Measurements from ENCODE around the gene KCNRG. TPM values are rescaled to one million over a fixed set of nuclear protein-coding genes. Genes with fewer than 3 reads are reported as not detected.
A peak's percentile ranks its signal among the peaks of the same experiment; 100 is the strongest.

KCNRG gene
- total and polyA plus RNA-seq, 8 donors: 0.37 to 5.0 (median 1.2) TPM; not detected in 3

DNA sequence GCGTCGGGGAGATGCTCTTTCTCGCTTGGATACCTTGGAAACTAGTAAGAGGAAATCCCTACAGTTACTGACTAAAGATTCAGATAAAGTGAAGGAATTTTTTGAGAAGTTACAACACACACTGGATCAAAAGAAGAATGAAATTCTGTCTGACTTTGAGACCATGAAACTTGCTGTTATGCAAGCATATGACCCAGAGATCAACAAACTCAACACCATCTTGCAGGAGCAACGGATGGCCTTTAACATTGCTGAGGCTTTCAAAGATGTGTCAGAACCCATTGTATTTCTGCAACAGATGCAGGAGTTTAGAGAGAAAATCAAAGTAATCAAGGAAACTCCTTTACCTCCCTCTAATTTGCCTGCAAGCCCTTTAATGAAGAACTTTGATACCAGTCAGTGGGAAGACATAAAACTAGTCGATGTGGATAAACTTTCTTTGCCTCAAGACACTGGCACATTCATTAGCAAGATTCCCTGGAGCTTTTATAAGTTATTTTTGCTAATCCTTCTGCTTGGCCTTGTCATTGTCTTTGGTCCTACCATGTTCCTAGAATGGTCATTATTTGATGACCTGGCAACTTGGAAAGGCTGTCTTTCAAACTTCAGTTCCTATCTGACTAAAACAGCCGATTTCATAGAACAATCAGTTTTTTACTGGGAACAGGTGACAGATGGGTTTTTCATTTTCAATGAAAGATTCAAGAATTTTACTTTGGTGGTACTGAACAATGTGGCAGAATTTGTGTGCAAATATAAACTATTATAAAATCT, 2.7 kb upstream of the KCNRG start:
- TF ChIP-seq, protein P1, sequence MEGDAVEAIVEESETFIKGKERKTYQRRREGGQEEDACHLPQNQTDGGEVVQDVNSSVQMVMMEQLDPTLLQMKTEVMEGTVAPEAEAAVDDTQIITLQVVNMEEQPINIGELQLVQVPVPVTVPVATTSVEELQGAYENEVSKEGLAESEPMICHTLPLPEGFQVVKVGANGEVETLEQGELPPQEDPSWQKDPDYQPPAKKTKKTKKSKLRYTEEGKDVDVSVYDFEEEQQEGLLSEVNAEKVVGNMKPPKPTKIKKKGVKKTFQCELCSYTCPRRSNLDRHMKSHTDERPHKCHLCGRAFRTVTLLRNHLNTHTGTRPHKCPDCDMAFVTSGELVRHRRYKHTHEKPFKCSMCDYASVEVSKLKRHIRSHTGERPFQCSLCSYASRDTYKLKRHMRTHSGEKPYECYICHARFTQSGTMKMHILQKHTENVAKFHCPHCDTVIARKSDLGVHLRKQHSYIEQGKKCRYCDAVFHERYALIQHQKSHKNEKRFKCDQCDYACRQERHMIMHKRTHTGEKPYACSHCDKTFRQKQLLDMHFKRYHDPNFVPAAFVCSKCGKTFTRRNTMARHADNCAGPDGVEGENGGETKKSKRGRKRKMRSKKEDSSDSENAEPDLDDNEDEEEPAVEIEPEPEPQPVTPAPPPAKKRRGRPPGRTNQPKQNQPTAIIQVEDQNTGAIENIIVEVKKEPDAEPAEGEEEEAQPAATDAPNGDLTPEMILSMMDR (IDR thresholded peaks at IDR 0.05): no peak
- TF ChIP-seq EP300 (IDR thresholded peaks at IDR 0.05) (no peak), POLR2A (IDR thresholded peaks at IDR 0.05) (no peak), POLR2AphosphoS5 (IDR thresholded peaks at IDR 0.05) (no peak)
- H3K4me3 ChIP-seq: no peak overlapping the region
- intact Hi-C loops (cut with DNase I; ENCODE audit: low total_unique reads): no loop called here

DNA sequence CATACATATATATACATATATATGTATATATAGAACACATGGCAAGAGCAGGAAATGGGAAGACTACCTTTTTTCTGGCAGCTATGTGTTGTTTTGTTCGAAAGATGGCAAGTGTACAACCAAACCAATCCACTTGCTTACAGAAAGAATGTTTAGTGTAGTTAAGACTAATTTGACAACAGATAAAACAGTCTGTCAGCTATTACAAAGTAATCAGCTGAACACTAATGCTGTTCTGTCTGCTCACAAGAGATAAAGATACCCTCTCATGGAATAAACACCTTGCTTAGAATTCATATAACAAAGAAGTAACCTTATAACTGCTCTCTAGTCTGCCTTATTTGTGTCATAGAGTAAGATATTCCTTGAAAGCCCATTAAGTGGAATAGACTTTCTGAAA, 858 bp upstream of the KCNRG start:
- H3K27ac ChIP-seq: no peak overlapping the region
- DNase-seq: no peak
- H3K9me3 ChIP-seq: no peaks in the 10 kb centered on the region
- 84 to 95% (median 93%) methylated on average over 1 of the region's 1 CpG for WGBS, 5 donors
- no peaks in the 10 kb centered on the region for H3K27me3 ChIP-seq
- TF ChIP-seq POLR2A (IDR thresholded peaks at IDR 0.05) (no peak), POLR2AphosphoS5 (IDR thresholded peaks at IDR 0.05) (no peak), EP300 (IDR thresholded peaks at IDR 0.05) (no peak)
- TF ChIP-seq, protein P1 (IDR thresholded peaks at IDR 0.05): no peak
- peaks cover 0 to 27% (median 13%) of the 10 kb centered on the region in 4 donors for H3K4me1 ChIP-seq
- peaks cover 23 to 59% (median 48%) of the 10 kb centered on the region in 4 donors for H3K36me3 ChIP-seq
- intact Hi-C loops (cut with DNase I; ENCODE audit: low total_unique reads): no loop called here
- H3K4me3 ChIP-seq: no peak overlapping the region

More for the DNA sequence above, 2.7 kb upstream of the KCNRG start:
- no peak for DNase-seq
- Histone ChIP-seq H3K27me3 (no peaks in the 10 kb centered on the region), H3K36me3 (peaks cover 16 to 60% (median 53%) of the 10 kb centered on the region in 4 donors), H3K27ac (no peak overlapping the region), H3K9me3 (no peaks in the 10 kb centered on the region), H3K4me1 (peaks cover 0 to 32% (median 9%) of the 10 kb centered on the region in 4 donors)
- WGBS, 5 donors: 94 to 97% (median 96%) methylated on average over 6 of the region's 6 CpGs

DNA sequence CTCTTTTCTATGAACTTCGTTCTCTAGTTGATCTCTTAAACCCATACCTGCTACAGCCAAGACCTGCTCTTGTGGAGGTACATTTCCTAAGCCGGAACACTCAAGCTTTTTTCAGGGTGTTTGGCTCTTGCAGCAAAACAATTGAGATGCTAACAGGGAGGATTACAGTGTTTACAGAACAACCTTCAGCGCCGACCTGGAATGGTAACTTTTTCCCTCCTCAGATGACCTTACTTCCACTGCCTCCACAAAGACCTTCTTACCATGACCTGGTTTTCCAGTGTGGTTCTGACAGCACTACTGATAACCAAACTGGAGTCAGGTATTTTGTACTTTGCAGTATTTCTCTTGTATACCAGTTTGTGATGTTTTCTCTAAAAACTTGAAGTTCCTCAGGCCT, 506 bp downstream of the KCNRG start:
- H3K4me1 ChIP-seq: peaks cover 0 to 27% (median 13%) of the 10 kb centered on the region in 4 donors
- H3K27ac ChIP-seq: peak overlapping the region in 3 of 5 donors; percentile 14 to 46 (median 30)
- no peak overlapping the region for H3K4me3 ChIP-seq
- H3K9me3 ChIP-seq: no peaks in the 10 kb centered on the region
- no peak for DNase-seq
- intact Hi-C loops (cut with DNase I; ENCODE audit: low total_unique reads): no loop called here
- no peak for TF ChIP-seq POLR2A (IDR thresholded peaks at IDR 0.05)
- TF ChIP-seq EP300 (IDR thresholded peaks at IDR 0.05): no peak
- TF ChIP-seq, protein P1 (IDR thresholded peaks at IDR 0.05): no peak
- TF ChIP-seq POLR2AphosphoS5 (IDR thresholded peaks at IDR 0.05): no peak
- H3K36me3 ChIP-seq: peaks cover 25 to 59% (median 53%) of the 10 kb centered on the region in 4 donors
- 56 to 65% (median 62%) methylated on average over 4 of the region's 4 CpGs for WGBS, 5 donors
- no peaks in the 10 kb centered on the region for H3K27me3 ChIP-seq

DNA sequence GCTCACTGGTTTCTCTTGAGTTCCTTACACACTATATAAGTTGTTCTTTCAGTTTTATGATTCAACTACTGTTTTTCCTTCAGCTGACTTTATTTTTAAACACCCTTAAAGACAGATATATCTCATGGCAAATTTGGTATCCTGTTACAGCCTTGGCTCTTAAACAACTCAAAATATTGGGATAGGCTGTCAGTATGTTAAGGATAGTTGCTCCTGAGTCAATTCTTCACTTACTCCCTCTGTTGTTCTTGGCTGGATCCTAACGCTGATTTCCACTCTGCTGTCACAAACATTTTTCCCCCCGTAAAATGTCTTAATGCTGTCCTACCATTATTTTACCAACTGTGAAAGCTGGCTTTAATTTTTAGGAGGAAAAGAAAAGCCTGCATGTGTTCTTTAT, 1.2 kb downstream of the KCNRG start:
- no peak overlapping the region for H3K4me3 ChIP-seq
- no peaks in the 10 kb centered on the region for H3K27me3 ChIP-seq
- TF ChIP-seq EP300 (IDR thresholded peaks at IDR 0.05) (no peak), POLR2A (IDR thresholded peaks at IDR 0.05) (no peak), POLR2AphosphoS5 (IDR thresholded peaks at IDR 0.05) (no peak)
- TF ChIP-seq, protein P1 (IDR thresholded peaks at IDR 0.05): no peak
- peaks cover 25 to 59% (median 52%) of the 10 kb centered on the region in 4 donors for H3K36me3 ChIP-seq
- intact Hi-C loops (cut with DNase I; ENCODE audit: low total_unique reads): no loop called here
- DNase-seq: no peak
- no peaks in the 10 kb centered on the region for H3K9me3 ChIP-seq
- peaks cover 0 to 27% (median 13%) of the 10 kb centered on the region in 4 donors for H3K4me1 ChIP-seq
- WGBS, 5 donors: 74 to 85% (median 83%) methylated on average over 2 of the region's 2 CpGs
- H3K27ac ChIP-seq: no peak overlapping the region

All from stomach (tissue), 9 donors.